ENCODE measurements around the gene CLEC7A. TPM values are rescaled to one million over a fixed set of nuclear protein-coding genes. Genes with fewer than 3 reads are reported as not detected.

Gene CLEC7A
- total RNA-seq, 1 donor from 2014 or later = 0.68 TPM

DNA sequence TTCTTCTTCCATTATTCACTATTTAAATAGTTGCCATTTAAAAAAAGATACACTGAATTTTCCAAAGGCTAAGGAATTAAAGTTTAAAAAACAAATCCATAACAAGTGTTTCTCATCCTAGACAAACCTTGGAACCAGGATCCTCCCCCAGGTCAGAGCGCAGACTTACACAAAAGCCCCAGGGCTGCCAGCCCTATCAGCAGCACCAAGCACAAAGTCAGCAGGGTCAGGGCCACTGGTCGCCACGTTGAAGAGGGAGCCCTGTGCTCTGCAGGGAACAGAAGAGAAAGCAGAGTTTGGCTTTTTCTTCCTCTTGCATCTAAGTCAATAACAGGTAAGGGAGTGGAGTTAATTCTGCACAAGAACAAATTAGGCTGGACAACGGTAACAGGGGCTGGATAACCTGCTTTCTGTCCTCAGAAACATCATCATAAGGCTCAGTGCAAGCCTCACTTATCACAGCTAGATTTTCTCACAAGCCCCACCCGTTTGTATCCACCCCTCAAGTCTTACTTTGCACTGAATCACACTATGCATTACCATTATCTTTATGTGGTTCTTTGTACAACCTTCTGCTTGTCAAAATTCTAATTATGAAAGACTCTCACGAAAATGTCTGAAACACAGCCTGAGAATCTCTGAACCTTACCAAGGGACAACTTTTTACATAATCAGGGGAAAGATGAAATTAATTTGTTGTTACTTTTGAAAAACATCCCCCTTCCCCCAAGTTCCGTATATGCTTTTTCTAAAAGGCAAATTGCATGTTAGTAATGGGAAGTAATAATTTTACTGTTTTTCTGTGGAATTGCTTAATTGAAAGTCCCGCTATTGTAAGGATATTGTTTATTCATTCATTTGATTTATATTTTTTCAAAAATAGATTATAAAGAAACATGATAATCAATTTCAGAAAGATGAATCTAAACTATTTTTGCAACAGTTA lies 40.8 kb downstream of the CLEC7A start:
- DNase-seq = no peak

DNA sequence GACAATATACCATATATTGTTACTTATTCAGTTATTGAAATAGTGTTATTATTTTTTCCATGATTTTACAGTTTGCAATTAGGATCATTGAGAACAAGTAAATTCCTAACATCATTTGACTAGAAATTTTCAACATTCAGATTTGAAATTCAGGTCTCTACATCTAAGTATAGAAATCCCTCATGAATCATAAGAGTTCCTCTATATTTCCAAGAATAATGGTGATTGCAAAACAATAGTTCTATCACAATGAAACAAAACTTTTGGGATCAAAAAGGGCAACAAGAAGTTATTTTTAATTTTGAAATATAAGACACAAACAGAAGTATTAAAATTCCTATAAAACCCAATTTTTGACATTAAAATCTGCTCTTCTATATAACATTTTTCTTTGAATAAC lies 42.0 kb downstream of the CLEC7A start:
- DNase-seq = no peak

DNA sequence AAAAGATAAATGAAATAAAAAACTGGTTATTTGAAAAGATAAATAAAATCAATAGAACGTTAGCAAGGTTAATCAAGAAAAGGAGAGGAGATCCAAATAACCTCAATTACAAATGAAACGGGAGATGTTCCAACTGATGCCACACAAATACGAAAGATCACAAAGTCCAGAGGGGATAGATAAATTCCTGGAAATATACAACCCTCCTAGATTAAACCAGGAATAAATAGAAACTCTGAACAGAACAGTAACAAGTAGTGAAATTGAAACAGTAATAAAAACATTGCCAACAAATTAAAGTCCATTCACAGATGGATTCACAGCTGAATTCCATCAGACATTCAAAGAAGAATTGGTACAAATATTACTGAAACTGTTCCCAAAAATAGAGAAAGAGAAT lies 43.6 kb downstream of the CLEC7A start:
- DNase-seq = no peak

DNA sequence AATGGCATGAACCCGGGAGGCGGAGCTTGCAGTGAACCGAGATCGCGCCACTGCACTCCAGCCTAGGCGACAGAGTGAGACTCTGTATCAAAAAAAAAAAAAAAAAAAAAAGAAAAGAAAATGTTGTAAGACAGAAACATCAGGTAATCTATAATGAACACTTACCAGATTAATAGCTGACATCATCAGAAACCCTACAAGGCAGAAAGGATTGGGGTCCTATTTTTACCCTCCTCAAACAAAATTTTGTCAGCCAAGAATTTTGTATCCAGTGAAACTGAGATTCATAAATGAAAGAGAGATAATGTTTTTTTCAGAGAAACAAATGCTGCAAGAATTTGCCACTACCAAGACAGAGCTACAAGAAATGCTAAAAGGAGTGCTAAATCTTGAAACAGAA lies 45.3 kb downstream of the CLEC7A start:
- no peak for DNase-seq

DNA sequence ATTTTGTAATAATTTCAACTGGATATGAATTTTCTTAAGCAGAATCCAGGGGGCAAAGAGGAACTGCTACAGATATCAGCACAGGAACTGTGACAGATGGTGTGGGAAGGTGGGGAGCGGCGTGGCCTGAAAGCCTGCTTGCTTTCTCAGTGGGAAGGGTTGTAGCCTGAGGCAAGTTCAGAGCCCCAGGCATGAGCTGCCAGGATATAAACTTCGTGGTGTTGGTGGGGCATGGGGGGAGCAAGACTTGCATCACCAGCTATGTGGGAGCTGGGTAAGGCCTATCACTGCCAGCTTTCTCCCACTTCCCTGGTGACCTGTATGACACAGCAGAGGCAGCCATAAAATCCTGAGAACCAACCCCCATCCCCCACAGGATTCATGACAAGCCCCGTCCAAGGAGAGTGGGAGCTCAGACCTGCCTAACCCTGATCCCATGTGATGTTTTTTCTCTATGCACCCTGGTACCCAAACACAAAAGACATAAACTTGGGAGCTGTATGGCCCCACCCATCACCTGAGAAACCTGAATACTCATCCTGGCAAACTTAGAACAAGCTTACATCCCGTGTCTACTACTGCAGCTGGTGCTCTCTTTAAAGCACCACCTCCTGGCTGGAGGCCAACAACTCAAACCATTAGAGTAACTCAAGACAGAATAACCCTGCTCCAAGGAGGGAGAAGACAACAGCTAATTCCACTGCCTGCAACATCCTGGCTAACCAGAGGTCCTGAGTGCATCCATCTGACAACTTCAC lies 47.7 kb downstream of the CLEC7A start:
- no peak for DNase-seq

DNA sequence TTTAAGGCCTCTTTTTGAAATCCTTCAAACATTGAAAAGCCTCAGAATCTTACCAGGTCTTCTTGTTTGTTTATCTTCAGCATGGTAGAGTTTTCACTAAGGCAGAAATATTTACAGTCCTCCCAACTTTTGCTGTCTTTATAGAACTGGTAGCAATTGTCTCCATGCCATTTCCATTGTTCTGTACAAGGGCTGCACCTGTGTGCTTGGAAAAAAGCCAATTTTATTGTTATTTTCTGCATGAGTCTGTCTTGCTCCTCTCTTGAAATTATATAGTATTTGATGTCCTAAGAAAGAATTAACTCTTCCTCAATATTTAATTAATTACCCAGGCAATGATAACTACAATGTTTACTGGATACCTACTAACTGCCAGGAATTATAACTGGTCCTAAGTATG lies 54.5 kb downstream of the CLEC7A start:
- DNase-seq = peak; percentile 70

DNA sequence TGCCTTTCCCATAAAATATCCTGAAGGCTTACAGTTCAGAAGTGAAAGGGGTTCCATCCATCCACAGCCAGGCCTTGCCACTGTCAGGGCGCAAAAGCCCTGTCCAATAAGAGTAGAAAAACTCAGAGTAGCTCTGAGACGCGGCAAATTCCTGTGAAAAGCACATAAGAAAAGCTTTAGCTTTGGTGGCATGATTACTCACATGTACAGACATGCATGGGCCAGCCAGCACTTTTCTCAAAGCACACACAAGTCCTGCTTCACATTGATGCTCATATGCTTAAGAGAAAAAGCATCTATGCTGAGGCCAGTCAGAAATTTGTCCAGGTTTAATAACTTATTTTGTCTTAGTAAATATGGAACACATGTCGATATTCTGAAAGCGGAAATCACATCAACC lies 56.7 kb downstream of the CLEC7A start:
- DNase-seq = no peak

DNA sequence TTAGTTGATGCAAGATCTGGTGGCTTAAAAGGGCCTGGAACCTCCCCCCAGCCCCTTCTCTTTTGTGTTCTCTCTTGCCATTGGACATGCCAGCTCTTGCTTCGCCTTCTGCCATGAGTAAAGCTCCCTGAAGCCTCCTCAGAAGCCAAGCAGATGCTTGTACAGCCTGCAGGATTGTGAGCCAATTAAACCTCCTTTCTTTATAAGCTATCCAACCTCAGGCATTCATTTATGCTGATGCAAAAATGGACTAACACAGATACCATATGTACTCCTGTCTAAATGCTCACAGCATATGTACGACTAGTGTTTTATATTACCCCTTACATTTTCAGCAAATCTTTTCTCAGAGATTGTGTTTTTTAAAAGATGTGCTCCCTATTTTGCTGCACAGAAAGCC lies 57.9 kb downstream of the CLEC7A start:
- DNase-seq = no peak

DNA sequence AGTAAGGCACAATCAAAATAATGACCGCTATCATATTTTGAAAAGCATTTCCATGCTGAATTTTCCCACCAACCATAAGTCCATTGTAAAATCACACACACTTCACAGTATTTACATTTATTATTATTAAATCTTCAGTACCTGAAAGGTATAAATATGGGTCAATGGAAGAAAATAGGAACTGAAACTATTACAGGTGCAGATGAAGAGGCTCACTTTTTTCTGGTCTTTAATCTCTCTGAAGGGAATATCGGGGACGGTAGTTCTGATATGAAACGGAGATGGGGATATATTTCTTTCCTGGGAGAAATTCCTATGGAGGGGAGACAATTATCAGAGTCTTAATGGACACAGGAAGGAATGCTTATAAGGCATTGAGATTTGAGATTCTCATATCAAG lies 59.6 kb downstream of the CLEC7A start:
- DNase-seq = no peak

DNA sequence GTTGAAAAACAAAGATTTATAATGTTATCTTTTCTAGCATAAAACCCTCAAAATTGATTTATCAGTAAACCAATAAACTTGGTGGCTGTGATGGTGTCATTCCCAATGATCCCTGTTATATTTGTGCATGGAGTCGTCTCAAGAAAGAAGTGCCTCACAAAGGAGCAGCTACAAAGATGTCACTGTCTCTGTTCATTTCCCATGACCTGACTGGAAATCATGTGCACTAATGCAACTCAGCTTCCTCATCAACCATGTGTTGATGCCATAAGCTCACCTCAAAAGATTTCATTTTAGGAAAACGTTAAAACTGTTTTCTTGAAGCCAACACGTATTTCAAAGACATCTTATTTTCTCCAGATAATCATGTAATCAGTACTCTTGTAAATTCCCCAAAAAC lies 60.0 kb downstream of the CLEC7A start:
- no peak for DNase-seq

DNA sequence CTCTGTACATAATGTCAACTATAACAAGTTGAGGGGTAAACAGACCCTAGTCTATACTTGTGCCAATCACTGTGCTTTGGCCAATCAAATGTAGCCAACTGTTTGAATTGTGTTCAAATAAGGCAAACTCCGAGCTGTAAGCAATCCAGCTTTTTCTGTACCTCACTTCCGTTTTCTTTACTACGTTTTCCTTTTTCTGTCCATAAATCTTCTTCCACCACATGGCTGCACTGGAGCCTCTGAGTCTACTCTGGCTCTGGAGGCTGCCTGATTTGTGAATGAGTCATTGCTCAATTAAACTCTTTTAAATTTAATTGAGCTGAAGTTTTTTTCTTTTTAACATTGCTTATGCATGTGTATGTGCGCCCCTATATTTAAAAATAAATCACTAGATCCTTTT lies 60.9 kb downstream of the CLEC7A start:
- peak; percentile 85 for DNase-seq

DNA sequence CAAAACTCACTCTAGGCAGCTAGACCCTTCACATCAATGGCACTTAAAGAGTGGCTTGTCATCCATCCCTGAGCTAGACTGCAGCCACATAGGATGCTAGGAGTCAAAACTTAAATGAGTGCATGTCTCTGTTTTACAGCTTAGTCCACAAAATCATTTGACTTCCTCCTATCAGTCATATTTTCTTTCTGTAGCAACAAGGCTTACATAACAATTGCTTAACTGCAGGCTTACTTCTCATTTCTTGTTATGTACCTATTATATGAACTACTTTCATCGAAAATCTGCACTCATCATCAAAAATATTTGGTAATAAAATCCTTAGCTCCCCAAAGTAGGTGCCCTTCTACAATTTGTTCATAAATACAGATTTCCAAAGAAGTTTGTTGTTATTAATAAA lies 61.4 kb downstream of the CLEC7A start:
- DNase-seq = peak; percentile 60

DNA sequence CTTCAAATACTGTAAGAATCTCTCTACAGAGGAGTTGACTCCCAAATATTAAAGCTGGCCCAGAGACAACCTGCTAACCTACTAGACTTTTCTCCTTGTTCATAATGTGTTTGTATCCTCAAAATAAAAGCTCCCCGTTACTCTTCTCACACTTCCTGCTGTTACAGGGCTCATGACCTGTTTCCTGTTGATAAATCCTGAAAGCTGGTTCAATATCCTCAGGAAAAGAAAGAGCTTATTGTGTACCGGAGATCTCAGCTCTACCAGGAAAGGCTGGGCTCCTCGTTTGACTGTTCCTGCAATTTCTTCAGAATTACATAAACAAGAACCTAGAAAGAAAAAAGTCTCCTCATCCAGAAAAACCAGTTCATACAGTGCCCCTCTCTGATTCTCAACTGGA lies 62.1 kb downstream of the CLEC7A start:
- DNase-seq = peak; percentile 96

DNA sequence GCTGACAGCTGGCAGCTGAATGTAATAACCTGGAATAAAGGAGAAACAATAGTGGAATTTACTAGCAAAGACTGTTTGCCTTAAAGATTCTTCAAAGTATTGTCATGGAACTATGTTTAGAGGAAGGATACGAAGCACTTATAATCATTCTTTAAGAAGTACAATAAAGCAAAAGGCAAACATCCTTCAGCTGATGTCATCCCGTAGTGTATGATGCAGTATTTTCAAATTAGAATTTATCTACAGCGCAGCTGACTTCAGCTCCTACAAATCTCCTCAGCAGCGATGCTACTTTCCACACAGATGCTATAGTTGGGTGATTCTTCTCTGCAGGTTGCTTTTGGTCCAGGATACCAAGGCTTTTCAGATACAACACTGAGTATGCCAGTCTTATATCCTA lies 62.7 kb downstream of the CLEC7A start:
- peak; percentile 81 for DNase-seq

Other genes starting within 250 kb of the CLEC7A start
- gene KLRF2, start 248.7 kb downstream of the CLEC7A start, total RNA-seq = not detected in 2 replicates
- not detected in 2 replicates for gene CLEC2A, start 197.8 kb downstream of the CLEC7A start, total RNA-seq
- not detected in 2 replicates for gene CLEC12A, start 158.8 kb downstream of the CLEC7A start, total RNA-seq
- not detected in 2 replicates for gene CLEC1B, start 131.1 kb downstream of the CLEC7A start, total RNA-seq
- under 0.01 and 0.19 TPM in 2 replicates for gene CLEC12B, start 119.6 kb downstream of the CLEC7A start, total RNA-seq
- not detected in 2 replicates for gene CLEC9A, start 99.5 kb downstream of the CLEC7A start, total RNA-seq
- gene CLEC1A, start 31.2 kb downstream of the CLEC7A start, total RNA-seq = 16.2 and 26.2 TPM in 2 replicates
- not detected in 2 replicates for gene OLR1, start 41.9 kb upstream of the CLEC7A start, total RNA-seq
- gene TMEM52B, start 48.8 kb upstream of the CLEC7A start, total RNA-seq = not detected in 2 replicates
- 76.9 and 88.2 TPM in 2 replicates for gene GABARAPL1, start 82.7 kb upstream of the CLEC7A start, total RNA-seq
- gene KLRD1, start 177.7 kb upstream of the CLEC7A start, total RNA-seq = 0.19 and 0.34 TPM in 2 replicates